K562 (cell line): ENCODE results near the gene IRAG1. TPM values are rescaled to one million over a fixed set of nuclear protein-coding genes. Genes with fewer than 3 reads are reported as not detected.

ENCODE experiments used
- ATAC-seq: fragments of 200-7000 bp; cut with Tn5 transposase; 3 replicates; pipeline ENCODE4 v1.9.1; 2020; ENCODE audit warnings: moderate library complexity
- BruUV-seq: library from RNA; stranded (reverse); fragments of 400-500 nt; replicated peaks from 2 replicates; lab custom pipeline; 2021; lab: Mats Ljungman, UMichigan
- CTCF ChIA-PET: fragments of 300-600 bp; formaldehyde crosslinking; extraction: SDS; loops from one replicate; lab custom pipeline; 2021; ENCODE audit warnings: low intra/inter-chr PET ratio; lab: Yijun Ruan, JAX
- POLR2A ChIA-PET: fragments of 300-600, 350-650 bp; sonication (Branson Sonifier 250); formaldehyde crosslinking; extraction: SDS; loops from one replicate; lab custom pipeline; 2021; ENCODE audit warnings: antibody characterized with exemption, inconsistent platforms; lab: Yijun Ruan, JAX
- DNase-seq, 4 experiments: peaks; one replicate each; pipeline versions ENCODE4 v3.0.0 to v3.0.0-alpha.2; 2011 to 2018; ENCODE audit warnings: low spot score in 3 of 4, mixed read lengths in 3 of 4; ENCODE audit errors: extremely low read depth in 1 of 4
- FAIRE-seq: peaks from 2 replicates; lab custom pipeline; 2011; peaks lifted over from hg19 to GRCh38; lab: Jason Lieb, UNC
- H2AFZ ChIP-seq: 2 replicates; pipeline ENCODE4 v1.6.0; 2011; ENCODE audit warnings: low read depth, low read length, control low read depth, inconsistent platforms
- H3K27ac ChIP-seq: fragments of 200-600 bp; 3 replicates; pipeline ENCODE4 v1.8.0; 2011; ENCODE audit warnings: low read depth, mild to moderate bottlenecking, control low read depth, inconsistent platforms, low read length, moderate library complexity, mixed read lengths; ENCODE audit errors: extremely low read depth
- H3K27me3 ChIP-seq, 2 experiments: fragments of 300-600 bp in 1 of 2; 2 replicates in 1 of 2; 3 replicates in 1 of 2; pipeline versions ENCODE4 v1.6.0 to v1.8.0; 2011; ENCODE audit warnings: inconsistent platforms in 2 of 2, low read length in 2 of 2, mild to moderate bottlenecking in 1 of 2, mixed read lengths in 1 of 2, moderate library complexity in 1 of 2; ENCODE audit not compliant: control insufficient read depth in 2 of 2, insufficient read depth in 2 of 2
- H3K36me3 ChIP-seq: fragments of 300-600 bp; 3 replicates; pipeline ENCODE4 v1.8.0; 2011; ENCODE audit warnings: mild to moderate bottlenecking, low read length, inconsistent platforms; ENCODE audit not compliant: control insufficient read depth, insufficient read depth
- H3K4me1 ChIP-seq, 2 experiments: fragments of 200-600 bp in 1 of 2; replicated peaks in 1 of 2; 2 replicates in 1 of 2; 3 replicates in 1 of 2; pipeline versions ENCODE4 v1.5.1 to v1.8.0; 2011; ENCODE audit warnings: inconsistent platforms in 2 of 2, low read length in 2 of 2, mild to moderate bottlenecking in 1 of 2, mixed read lengths in 1 of 2, moderate library complexity in 1 of 2; ENCODE audit not compliant: control insufficient read depth in 2 of 2, insufficient read depth in 2 of 2
- H3K4me2 ChIP-seq: 2 replicates; pipeline ENCODE4 v1.6.1; 2011; ENCODE audit warnings: low read length, control low read depth, inconsistent platforms, mixed read lengths; ENCODE audit not compliant: insufficient read depth
- H3K4me3 ChIP-seq: fragments of 200-600 bp; sonication (generic), shearing (Covaris generic); 2 replicates; pipeline ENCODE4 v1.5.1; 2016; ENCODE audit warnings: control low read depth, inconsistent platforms
- H3K79me2 ChIP-seq: fragments of 200-600 bp; 3 replicates; pipeline ENCODE4 v1.8.0; 2011; ENCODE audit warnings: low read length, inconsistent platforms; ENCODE audit not compliant: control insufficient read depth, insufficient read depth
- H3K9ac ChIP-seq, 2 experiments: 2 replicates each; pipeline versions ENCODE4 v1.6.0 to v1.6.1; 2011; ENCODE audit warnings: low read depth in 2 of 2, low read length in 2 of 2, control low read depth in 1 of 2, inconsistent platforms in 1 of 2, mild to moderate bottlenecking in 1 of 2, mixed read lengths in 1 of 2; ENCODE audit not compliant: insufficient read depth in 1 of 2
- H3K9me1 ChIP-seq: one replicate; pipeline ENCODE4 v1.6.0; 2011; ENCODE audit warnings: inconsistent platforms, mild to moderate bottlenecking, low read length, moderate library complexity; ENCODE audit not compliant: control insufficient read depth, insufficient read depth
- H3K9me3 ChIP-seq: replicated peaks from 2 replicates; pipeline ENCODE4 v1.5.1; 2011; ENCODE audit warnings: low read depth, low read length, inconsistent platforms; ENCODE audit not compliant: control insufficient read depth, insufficient read depth
- H4K20me1 ChIP-seq: replicated peaks from 2 replicates; pipeline ENCODE4 v1.6.1; 2011; ENCODE audit warnings: low read length, inconsistent platforms, mixed read lengths; ENCODE audit not compliant: control insufficient read depth, insufficient read depth
- DNMT1 ChIP-seq: fragments of 450-650 bp; IDR thresholded peaks from 2 replicates; pipeline ENCODE4 v1.6.1; 2016; ENCODE audit warnings: antibody characterized with exemption, mild to moderate bottlenecking
- NR1H2 ChIP-seq: sonication (generic); formaldehyde crosslinking; IDR thresholded peaks from 2 replicates; pipeline ENCODE4 v1.4.0; 2020; ENCODE audit warnings: mild to moderate bottlenecking, missing genetic modification reagents
- RBBP5 ChIP-seq: fragments of 200-600 bp; sonication (generic); IDR thresholded peaks from 2 replicates; pipeline ENCODE4 v1.6.1; 2012; ENCODE audit warnings: borderline replicate concordance, mild to moderate bottlenecking, low read length, control low read depth, inconsistent platforms; ENCODE audit not compliant: insufficient read depth, poor library complexity, severe bottlenecking
- SPI1 ChIP-seq: IDR thresholded peaks from 2 replicates; pipeline ENCODE4 v1.6.1; 2011; ENCODE audit warnings: low read depth, low read length, control low read depth, borderline replicate concordance
- STAG1 ChIP-seq: sonication (generic); formaldehyde crosslinking; IDR thresholded peaks from 2 replicates; pipeline ENCODE4 v1.5.0; 2020; ENCODE audit warnings: missing genetic modification reagents, borderline replicate concordance
- TEAD2 ChIP-seq: fragments of 450-650 bp; IDR thresholded peaks from 2 replicates; pipeline ENCODE4 v1.6.1; 2016; ENCODE audit warnings: missing genetic modification characterization, control low read depth, missing compliant biosample characterization
- WHSC1 ChIP-seq: IDR thresholded peaks from one replicate; pipeline ENCODE4 v1.6.1; 2012; ENCODE audit warnings: low read length, control low read depth, inconsistent platforms
- ZNF140 ChIP-seq: fragments of 250-450 bp; sonication (Bioruptor Pico); IDR thresholded peaks from 2 replicates; pipeline ENCODE4 v1.8.0; 2021; ENCODE audit warnings: moderate library complexity, mild to moderate bottlenecking, inconsistent platforms
- WGBS: fragments of 100-300 bp; shearing (Covaris generic); methylation state at CpG from one replicate; pipeline ENCODE4 v1.1.6; 2016; ENCODE audit warnings: low coverage, mixed read lengths; ENCODE audit not compliant: insufficient coverage; ENCODE audit errors: missing lambda C conversion rate; 5-methylcytosine and 5-hydroxymethylcytosine counted together
- in situ Hi-C: fragments of 300-500 bp; cut with MboI; formaldehyde crosslinking; loops from 4 replicates; pipeline ENCODE4 v1.15.0; 2018; ENCODE audit warnings: inconsistent platforms, mixed read lengths
- intact Hi-C: fragments of 100-400 bp; cut with micrococcal nuclease; formaldehyde crosslinking; loops from 2 replicates; pipeline ENCODE4 v1.14.2; 2022
- polyA plus RNA-seq, 8 experiments: library from polyadenylated mRNA; depleted of rRNA in 4 of 8; stranded (reverse) in 5 of 8; unstranded in 3 of 8; fragments of >200 nt; fragmentation: Nextera tagmentation in 2 of 8; fragmentation: Illumina TruSeq in 1 of 8; extraction: Ambion mirVana in 2 of 8; extraction: Trizol in 1 of 8; gene quantifications; 2 replicates each; pipeline versions ENCODE4 v1.2.1 to v1.2.3, GENCODE V29; 2011 to 2014; ENCODE audit warnings: inconsistent platforms in 1 of 8, missing spikeins in 1 of 8
- total RNA-seq, 7 experiments: library from RNA; depleted of rRNA in 6 of 7; stranded (reverse); fragments of >200 nt in 6 of 7; fragmentation: Illumina TruSeq in 2 of 7; extraction: Trizol in 2 of 7; gene quantifications; 2 replicates each; pipeline versions ENCODE4 v1.2.1 to v1.2.3, GENCODE V29; 2011 to 2021; ENCODE audit warnings: low replicate concordance in 1 of 7
- TF ChIP-seq, protein P1 (sequence below): sonication (generic); formaldehyde crosslinking; IDR thresholded peaks from 2 replicates; pipeline ENCODE4 v1.8.1; 2022; ENCODE audit warnings: missing genetic modification reagents
- TF ChIP-seq, protein P2 (sequence below): fragments of 250-450 bp; sonication (Bioruptor Pico); IDR thresholded peaks from 2 replicates; pipeline ENCODE4 v1.4.0; 2020

The IRAG1 gene
- total and polyA plus RNA-seq, 9 of the 15 experiments (the other 6 are each of a cell fraction or from before 2014, with no cell fraction given), result 0.01 to 0.22 (median 0.09) TPM; not detected in 1

DNA sequence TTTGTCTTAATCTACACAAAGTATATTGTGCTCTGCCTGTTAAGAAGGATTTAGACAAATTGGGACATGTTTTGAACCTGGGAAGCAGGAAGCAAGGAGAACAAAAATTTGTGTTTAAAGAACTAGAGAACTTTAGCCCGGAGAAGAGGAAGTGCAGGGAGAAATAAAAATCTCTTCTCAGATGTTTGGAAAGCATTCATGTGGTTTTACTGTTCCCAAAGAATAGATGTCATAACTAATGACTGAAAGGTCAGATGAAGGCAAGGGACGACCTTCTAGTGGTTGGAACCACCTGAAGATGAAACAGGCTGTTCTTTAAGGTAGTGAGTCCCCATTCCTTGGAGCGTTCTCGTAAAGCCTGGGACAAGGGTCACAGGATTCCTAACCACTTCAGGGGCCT lies 38.3 kb downstream of the IRAG1 start:
- no TSS peak for BruUV-seq
- no peak overlapping the region for H3K27ac ChIP-seq
- no peaks in the 10 kb centered on the region for H3K27me3 ChIP-seq
- no peaks in the 10 kb centered on the region for H4K20me1 ChIP-seq
- no peak overlapping the region for H3K9ac ChIP-seq
- intact Hi-C loops, result loop anchor here (2.0 kb wide), 1 partner anchor 140 kb away; no protein-coding TSS in a partner anchor
- ATAC-seq, result no peak
- H3K9me3 ChIP-seq, result no peaks in the 10 kb centered on the region
- no peak for TF ChIP-seq TEAD2 (tag)
- peak; percentile 52; the same call in 1 of the 2 replicates for TF ChIP-seq SPI1
- TF ChIP-seq ZNF140 (CRISPR knock-in tag), result no peak
- TF ChIP-seq, all 486 proteins: peak for 1
- POLR2A ChIA-PET, result interaction anchor here (0.6 to 1.4 kb wide), 2 partner anchors 12 to 242 kb away, joined by 3 to 4 read pairs; no protein-coding TSS in a partner anchor
- H3K36me3 ChIP-seq, result no peaks in the 10 kb centered on the region
- CTCF ChIA-PET, result interaction anchor here (2.8 kb wide), 1 partner anchor 141 kb away, joined by 12 read pairs; no protein-coding TSS in a partner anchor
- no peak overlapping the region for H3K4me2 ChIP-seq
- H2AFZ ChIP-seq, result peak overlapping the region; percentile 92
- H3K4me3 ChIP-seq, result no peak overlapping the region
- no peaks in the 10 kb centered on the region for H3K79me2 ChIP-seq
- WGBS, result 54% methylated on average over 4 of the region's 4 CpGs
- H3K4me1 ChIP-seq, result peaks cover 36 to 46% of the 10 kb centered on the region in 2 experiments
- FAIRE-seq, result no peak
- no peaks in the 10 kb centered on the region for H3K9me1 ChIP-seq
- no peak for DNase-seq
- in situ Hi-C loops, result loop anchor here (10.0 kb wide), 1 partner anchor 250 kb away; no protein-coding TSS in a partner anchor

DNA sequence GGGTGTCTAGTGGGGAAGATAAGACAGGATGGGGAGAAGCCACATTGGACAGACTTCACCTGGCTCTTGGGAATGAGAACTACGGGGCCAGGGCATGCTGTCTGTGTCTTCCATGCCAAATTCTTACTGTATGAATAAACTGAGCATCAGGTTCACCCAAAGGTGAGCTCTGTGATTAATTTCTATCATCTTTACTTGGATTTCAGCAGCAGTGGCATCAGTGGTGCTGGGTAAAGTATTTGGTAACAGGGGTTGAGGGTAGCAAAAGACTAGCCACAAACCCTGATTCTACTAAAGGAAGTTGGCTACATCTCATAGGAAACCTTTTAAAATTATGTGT lies 38.8 kb downstream of the IRAG1 start:
- intact Hi-C loops (loop anchor here (1.0 to 5.0 kb wide), 7 partner anchors 30 to 248 kb away; partner anchors contain the start of gene AMPD3), in situ Hi-C loops (loop anchor here (10.0 kb wide), 1 partner anchor 250 kb away; no protein-coding TSS in a partner anchor)
- H3K79me2 ChIP-seq, result no peaks in the 10 kb centered on the region
- DNase-seq (no peak), ATAC-seq (no peak), FAIRE-seq (no peak)
- H3K4me2 ChIP-seq, result no peak overlapping the region
- peaks cover 35 to 41% of the 10 kb centered on the region in 2 experiments for H3K4me1 ChIP-seq
- no peaks in the 10 kb centered on the region for H3K27me3 ChIP-seq
- 56% methylated on average over 1 of the region's 1 CpG for WGBS
- peak overlapping the region; percentile 92; the same call in 1 of the 2 replicates for H2AFZ ChIP-seq
- H4K20me1 ChIP-seq, result no peaks in the 10 kb centered on the region
- H3K4me3 ChIP-seq, result no peak overlapping the region
- no peaks in the 10 kb centered on the region for H3K9me1 ChIP-seq
- H3K9ac ChIP-seq, result no peak overlapping the region
- CTCF ChIA-PET, result interaction anchor here (0.5 to 2.8 kb wide), 5 partner anchors 81 to 1542 kb away, joined by 3 to 12 read pairs (median 3); no protein-coding TSS in a partner anchor
- no peaks in the 10 kb centered on the region for H3K9me3 ChIP-seq
- BruUV-seq, result no TSS peak
- no peak overlapping the region for H3K27ac ChIP-seq
- POLR2A ChIA-PET, result interaction anchor here (1.2 kb wide), 1 partner anchor 9 kb away, joined by 4 read pairs; no protein-coding TSS in a partner anchor
- H3K36me3 ChIP-seq, result no peaks in the 10 kb centered on the region
- TF ChIP-seq, protein P1, sequence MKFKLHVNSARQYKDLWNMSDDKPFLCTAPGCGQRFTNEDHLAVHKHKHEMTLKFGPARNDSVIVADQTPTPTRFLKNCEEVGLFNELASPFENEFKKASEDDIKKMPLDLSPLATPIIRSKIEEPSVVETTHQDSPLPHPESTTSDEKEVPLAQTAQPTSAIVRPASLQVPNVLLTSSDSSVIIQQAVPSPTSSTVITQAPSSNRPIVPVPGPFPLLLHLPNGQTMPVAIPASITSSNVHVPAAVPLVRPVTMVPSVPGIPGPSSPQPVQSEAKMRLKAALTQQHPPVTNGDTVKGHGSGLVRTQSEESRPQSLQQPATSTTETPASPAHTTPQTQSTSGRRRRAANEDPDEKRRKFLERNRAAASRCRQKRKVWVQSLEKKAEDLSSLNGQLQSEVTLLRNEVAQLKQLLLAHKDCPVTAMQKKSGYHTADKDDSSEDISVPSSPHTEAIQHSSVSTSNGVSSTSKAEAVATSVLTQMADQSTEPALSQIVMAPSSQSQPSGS (CRISPR knock-in tag), result no peak
- TF ChIP-seq WHSC1 (no peak), RBBP5 (no peak), STAG1 (CRISPR knock-in tag) (no peak), NR1H2 (CRISPR knock-in tag) (no peak), DNMT1 (no peak)
- TF ChIP-seq, protein P2, sequence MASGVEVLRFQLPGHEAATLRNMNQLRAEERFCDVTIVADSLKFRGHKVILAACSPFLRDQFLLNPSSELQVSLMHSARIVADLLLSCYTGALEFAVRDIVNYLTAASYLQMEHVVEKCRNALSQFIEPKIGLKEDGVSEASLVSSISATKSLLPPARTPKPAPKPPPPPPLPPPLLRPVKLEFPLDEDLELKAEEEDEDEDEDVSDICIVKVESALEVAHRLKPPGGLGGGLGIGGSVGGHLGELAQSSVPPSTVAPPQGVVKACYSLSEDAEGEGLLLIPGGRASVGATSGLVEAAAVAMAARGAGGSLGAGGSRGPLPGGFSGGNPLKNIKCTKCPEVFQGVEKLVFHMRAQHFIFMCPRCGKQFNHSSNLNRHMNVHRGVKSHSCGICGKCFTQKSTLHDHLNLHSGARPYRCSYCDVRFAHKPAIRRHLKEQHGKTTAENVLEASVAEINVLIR (CRISPR knock-in tag), result no peak
